Measurements from ENCODE around the gene CDC5L.

The CDC5L gene

GRCh38 chr6:44395501-44395900 is 8.0 kb downstream of the CDC5L start:
- DNase-seq (ENCODE audit: extremely low spot score), result no peak
- POLR2A ChIA-PET, result interaction anchor here (2.8 kb wide), 1 partner anchor 8 kb away, joined by 20 read pairs; the partner anchor contains the start of gene CDC5L
- CTCF ChIA-PET, result interaction anchor here (0.6 kb wide), 1 partner anchor 87 kb away, joined by 3 read pairs; no protein-coding TSS in a partner anchor
- TF ChIP-seq PKNOX1 (IDR thresholded peaks at IDR 0.05) (no peak), TARDBP (IDR thresholded peaks at IDR 0.05) (no peak), FOXM1 (IDR thresholded peaks at IDR 0.05; ENCODE audit: borderline replicate concordance) (no peak), NFRKB (IDR thresholded peaks at IDR 0.05) (no peak), BHLHE40 (IDR thresholded peaks at IDR 0.05; ENCODE audit: borderline replicate concordance) (no peak), SUZ12 (IDR thresholded peaks at IDR 0.05) (no peak), FOXA1 (IDR thresholded peaks at IDR 0.05) (no peak), ELF4 (IDR thresholded peaks at IDR 0.05) (no peak), LEF1 (IDR thresholded peaks at IDR 0.05; ENCODE audit: borderline replicate concordance) (no peak), SP1 (IDR thresholded peaks at IDR 0.05) (no peak), CTBP1 (IDR thresholded peaks at IDR 0.05; ENCODE audit: borderline replicate concordance) (no peak), HDGF (IDR thresholded peaks at IDR 0.05; ENCODE audit: borderline replicate concordance) (no peak)

GRCh38 chr6:44396968-44397367 is 9.5 kb downstream of the CDC5L start:
- DNase-seq (ENCODE audit: extremely low spot score), result no peak
- ChIA-PET CTCF (no interaction called here), POLR2A (interaction anchor here (2.8 kb wide), 1 partner anchor 10 kb away, joined by 20 read pairs; the partner anchor contains the start of gene CDC5L)
- no peak for TF ChIP-seq CTBP1 (IDR thresholded peaks at IDR 0.05; ENCODE audit: borderline replicate concordance)
- no peak for TF ChIP-seq FOXA1 (IDR thresholded peaks at IDR 0.05)
- no peak for TF ChIP-seq BHLHE40 (IDR thresholded peaks at IDR 0.05; ENCODE audit: borderline replicate concordance)
- TF ChIP-seq ARNT (IDR thresholded peaks at IDR 0.05), result no peak
- TF ChIP-seq FOXK2 (IDR thresholded peaks at IDR 0.05), result no peak
- no peak for TF ChIP-seq LEF1 (IDR thresholded peaks at IDR 0.05; ENCODE audit: borderline replicate concordance)
- TF ChIP-seq PKNOX1 (IDR thresholded peaks at IDR 0.05), result no peak
- no peak for TF ChIP-seq L3MBTL2 (conservative IDR thresholded peaks at IDR 0.05)
- TF ChIP-seq SP1 (IDR thresholded peaks at IDR 0.05), result no peak
- TF ChIP-seq NFRKB (IDR thresholded peaks at IDR 0.05), result no peak
- TF ChIP-seq ELF4 (IDR thresholded peaks at IDR 0.05), result no peak
- TF ChIP-seq FOXM1 (IDR thresholded peaks at IDR 0.05; ENCODE audit: borderline replicate concordance), result no peak
- TF ChIP-seq HDGF (IDR thresholded peaks at IDR 0.05; ENCODE audit: borderline replicate concordance), result no peak
- TF ChIP-seq ZNF384 (IDR thresholded peaks at IDR 0.05), result no peak

- no peak for DNase-seq (ENCODE audit: extremely low spot score)
- CTCF ChIA-PET, result interaction anchor here (0.8 kb wide), 1 partner anchor 1178 kb away, joined by 3 read pairs; no protein-coding TSS in a partner anchor
- POLR2A ChIA-PET, result interaction anchor here (2.8 kb wide), 1 partner anchor 10 kb away, joined by 20 read pairs; the partner anchor contains the start of gene CDC5L
- TF ChIP-seq CTBP1 (IDR thresholded peaks at IDR 0.05; ENCODE audit: borderline replicate concordance) (no peak), BHLHE40 (IDR thresholded peaks at IDR 0.05; ENCODE audit: borderline replicate concordance) (no peak), SUZ12 (IDR thresholded peaks at IDR 0.05) (no peak), HDGF (IDR thresholded peaks at IDR 0.05; ENCODE audit: borderline replicate concordance) (no peak), TARDBP (IDR thresholded peaks at IDR 0.05) (no peak), NFRKB (IDR thresholded peaks at IDR 0.05) (no peak), ARNT (IDR thresholded peaks at IDR 0.05) (no peak), FOXM1 (IDR thresholded peaks at IDR 0.05; ENCODE audit: borderline replicate concordance) (no peak)
Observed at GRCh38 chr6:44397424-44398164, 10.1 kb downstream of the CDC5L start.

GRCh38 chr6:44399991-44400390 is 12.5 kb downstream of the CDC5L start:
- POLR2A ChIA-PET, result no interaction called here
- CTCF ChIA-PET, result no interaction called here

GRCh38 chr6:44400572-44400971 is 13.1 kb downstream of the CDC5L start:
- no peak for DNase-seq (ENCODE audit: extremely low spot score)
- ChIA-PET CTCF (no interaction called here), POLR2A (no interaction called here)
- TF ChIP-seq ARNT (IDR thresholded peaks at IDR 0.05) (no peak), LEF1 (IDR thresholded peaks at IDR 0.05; ENCODE audit: borderline replicate concordance) (no peak), BHLHE40 (IDR thresholded peaks at IDR 0.05; ENCODE audit: borderline replicate concordance) (no peak), CTBP1 (IDR thresholded peaks at IDR 0.05; ENCODE audit: borderline replicate concordance) (no peak), SUZ12 (IDR thresholded peaks at IDR 0.05) (no peak), FOXA1 (IDR thresholded peaks at IDR 0.05) (no peak)

More at GRCh38 chr6:44399991-44400390, 12.5 kb downstream of the CDC5L start:
- DNase-seq (ENCODE audit: extremely low spot score), result no peak
- TF ChIP-seq FOXA1 (IDR thresholded peaks at IDR 0.05) (no peak), ELF4 (IDR thresholded peaks at IDR 0.05) (no peak), CTBP1 (IDR thresholded peaks at IDR 0.05; ENCODE audit: borderline replicate concordance) (no peak), ARNT (IDR thresholded peaks at IDR 0.05) (no peak), FOXM1 (IDR thresholded peaks at IDR 0.05; ENCODE audit: borderline replicate concordance) (no peak)

GRCh38 chr6:44401138-44401537 is 13.6 kb downstream of the CDC5L start:
- ChIA-PET POLR2A (interaction anchor here (0.9 kb wide), 1 partner anchor 14 kb away, joined by 5 read pairs; the partner anchor contains the start of gene CDC5L), CTCF (no interaction called here)
- no peak for DNase-seq (ENCODE audit: extremely low spot score)
- no peak for TF ChIP-seq NFRKB (IDR thresholded peaks at IDR 0.05)

Data from HEK293T (cell line).